CD4-positive, alpha-beta T cell treated with Interleukin-15 for 1 hour (primary cell): ENCODE data around the gene IMPA2.
"Not testable (repeated sequence)": the region's sequence is repeated elsewhere in the genome, so short reads cannot be mapped to it uniquely, and the experiment has no call there.

Experiments
- DNase-seq: peaks from one replicate; pipeline ENCODE4 v3.0.0-alpha.2; 2020

Gene IMPA2

DNA sequence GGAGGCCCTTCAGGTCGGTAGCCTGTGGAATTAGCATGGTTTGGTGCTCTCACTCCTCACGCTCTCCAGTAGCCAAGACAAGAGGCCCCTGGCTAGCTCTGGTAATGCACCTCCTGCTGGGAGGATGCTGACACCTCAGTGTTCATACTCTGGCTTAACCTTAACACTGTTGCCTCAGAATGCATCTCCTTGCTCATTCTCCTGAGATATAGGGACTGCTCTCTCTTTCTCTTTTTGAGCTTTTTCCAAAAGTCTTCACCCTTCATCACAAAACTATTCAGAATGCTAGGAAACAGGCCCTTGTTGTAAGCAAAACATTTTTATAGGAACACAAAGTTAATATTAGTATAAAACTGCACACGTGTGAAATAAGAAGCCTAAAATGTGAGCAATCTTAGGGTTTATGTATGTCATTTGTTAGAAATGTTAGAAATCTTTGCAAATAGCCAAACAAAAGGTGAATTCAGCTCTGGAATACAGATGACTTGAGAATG, 17.3 kb upstream of the IMPA2 start:
- DNase-seq = no peak

DNA sequence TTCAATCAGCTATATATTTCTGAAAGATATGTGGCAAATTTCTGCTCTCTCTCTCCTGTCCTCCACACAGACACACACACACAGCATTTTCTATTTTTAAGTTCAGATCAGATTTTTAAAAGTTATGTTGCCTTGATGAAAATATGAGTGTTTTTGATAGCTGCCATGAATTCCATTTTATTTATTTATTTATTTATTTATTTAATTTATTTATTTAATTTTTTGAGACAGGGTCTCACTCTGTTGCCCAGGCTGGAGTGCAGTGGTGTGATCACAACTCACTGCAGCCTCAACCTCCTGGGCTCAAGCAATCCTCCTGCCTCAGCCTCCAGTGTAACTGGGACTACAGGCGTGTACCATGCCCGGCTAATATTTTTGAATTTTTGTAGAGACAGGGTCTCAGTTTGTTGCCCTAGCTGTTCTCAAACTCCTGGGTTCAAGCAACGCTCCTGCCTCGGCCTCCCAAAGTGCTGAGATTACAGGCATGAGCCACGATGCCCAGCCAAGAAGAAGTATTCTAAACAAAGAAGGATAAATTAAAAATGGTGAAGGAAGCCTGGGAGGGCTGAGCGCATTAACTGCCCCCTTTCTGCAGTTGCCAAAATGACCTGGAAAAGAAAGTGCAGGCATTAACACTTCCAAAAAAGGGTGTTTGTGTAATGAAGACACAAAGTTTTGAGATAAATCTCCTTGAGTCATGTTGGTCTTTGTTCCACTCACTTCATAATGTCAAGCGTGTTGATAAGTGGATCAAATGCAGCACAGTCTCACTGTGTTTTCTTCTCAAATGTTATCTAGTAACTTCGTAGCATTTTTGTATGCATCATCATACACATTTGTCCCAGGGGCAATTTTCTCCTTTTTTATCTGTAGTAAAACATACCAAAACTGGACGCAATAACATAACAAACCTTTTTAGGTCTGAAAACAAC, 11.1 kb upstream of the IMPA2 start:
- no peak for DNase-seq

DNA sequence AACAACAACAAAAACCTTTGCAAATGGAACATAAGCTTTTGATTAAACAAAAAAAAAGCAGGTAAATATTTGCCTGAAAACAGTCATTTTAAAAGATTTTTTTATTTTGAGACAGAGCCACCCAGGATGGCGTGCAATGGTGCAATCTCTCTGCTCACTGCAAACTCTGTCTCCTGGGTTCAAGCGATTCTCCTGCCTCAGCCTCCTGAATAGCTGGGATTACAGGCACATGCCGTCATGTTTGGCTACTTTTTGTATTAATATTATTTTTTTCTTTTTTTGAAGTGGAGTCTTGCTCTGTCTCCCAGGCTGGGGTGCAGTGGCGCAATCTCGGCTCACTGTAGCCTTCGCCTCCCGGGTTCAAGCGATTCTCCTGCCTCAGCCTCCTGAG, 10.5 kb upstream of the IMPA2 start:
- not testable (repeated sequence) for DNase-seq

DNA sequence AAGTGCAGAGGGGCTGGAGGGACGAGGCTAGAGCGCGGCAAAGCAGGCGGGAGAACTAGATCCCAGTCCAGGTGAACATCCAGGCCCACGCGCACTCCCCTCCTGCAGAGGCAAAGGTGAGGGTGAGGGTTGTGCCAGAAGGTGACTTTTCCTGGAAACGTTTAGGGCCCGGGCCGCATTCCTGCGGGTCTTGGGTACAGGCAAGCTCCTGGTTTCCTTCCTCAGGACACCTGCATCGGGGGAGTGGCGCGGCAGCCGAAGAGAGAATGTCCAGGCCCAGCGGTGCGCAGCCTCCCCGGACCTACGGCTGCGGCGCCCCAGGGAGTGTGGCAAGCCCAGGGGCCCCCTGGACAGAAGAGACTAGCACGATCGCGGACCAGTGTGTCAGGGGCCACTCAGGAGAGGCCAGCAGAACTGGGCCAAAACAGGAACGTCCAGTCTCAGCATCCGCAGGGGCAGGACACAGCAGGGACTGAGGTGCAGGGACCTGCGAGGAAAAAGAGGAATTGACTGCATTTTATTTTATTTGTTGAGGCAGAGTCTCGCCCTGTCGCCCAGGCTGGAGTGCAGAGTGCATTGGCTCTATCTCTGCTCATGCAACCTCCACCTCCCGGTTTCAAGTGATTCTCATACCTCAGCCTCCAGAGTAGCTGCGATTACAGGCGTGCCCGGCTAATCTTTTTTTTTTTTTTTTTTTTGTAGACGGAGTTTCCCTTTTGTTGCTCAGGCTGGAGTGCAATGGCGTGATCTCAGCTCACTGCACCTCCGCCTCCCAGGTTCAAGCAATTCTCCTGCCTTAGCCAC, 8.7 kb upstream of the IMPA2 start:
- DNase-seq = no peak

DNA sequence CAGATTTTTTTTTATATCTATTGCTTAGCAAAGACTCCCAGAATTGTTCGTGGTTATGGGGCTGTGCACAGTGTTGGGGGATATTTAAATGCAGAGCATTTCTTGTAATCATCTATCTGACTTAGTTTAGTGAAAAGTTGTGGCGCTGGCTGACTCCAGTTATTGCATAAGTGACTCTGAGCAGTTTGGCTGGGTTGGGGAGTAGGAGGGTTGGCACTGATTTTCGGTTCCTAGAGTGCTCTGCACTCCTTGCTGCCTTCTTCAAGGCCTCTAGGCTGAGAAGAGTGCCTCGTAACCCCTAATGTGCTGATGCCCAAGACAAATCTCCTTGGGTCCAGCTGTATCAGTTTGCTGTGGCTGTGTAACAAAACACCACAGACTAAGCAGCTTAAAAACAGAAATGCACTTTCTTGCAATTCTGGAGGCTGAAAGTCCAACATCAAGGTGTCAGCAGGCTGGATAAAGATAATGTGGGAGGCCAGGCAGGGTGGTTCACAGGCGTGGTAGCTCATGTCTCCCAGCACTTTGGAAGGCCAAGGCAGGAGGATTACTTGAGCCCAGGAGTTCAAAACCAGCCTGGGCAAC, 6.5 kb upstream of the IMPA2 start:
- DNase-seq = no peak

DNA sequence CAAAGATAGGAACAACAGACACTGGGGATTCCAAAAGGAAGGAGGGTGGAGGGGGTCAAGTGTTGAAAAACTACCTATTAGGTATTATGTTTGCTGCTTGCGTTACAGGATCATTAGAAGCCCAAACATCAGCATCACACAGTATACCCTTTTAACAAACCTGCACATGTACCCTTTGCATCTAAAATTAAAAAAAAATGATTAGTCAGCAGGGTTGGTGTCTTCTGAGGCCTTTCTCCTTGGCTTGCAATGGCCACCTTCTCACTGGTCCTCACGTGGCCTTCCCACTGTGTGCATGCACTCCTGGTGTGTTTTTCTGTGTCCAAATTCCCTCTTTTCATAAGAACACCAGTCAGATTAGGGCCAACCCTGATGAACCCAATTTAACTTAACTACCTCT, 5.6 kb upstream of the IMPA2 start:
- DNase-seq = no peak

DNA sequence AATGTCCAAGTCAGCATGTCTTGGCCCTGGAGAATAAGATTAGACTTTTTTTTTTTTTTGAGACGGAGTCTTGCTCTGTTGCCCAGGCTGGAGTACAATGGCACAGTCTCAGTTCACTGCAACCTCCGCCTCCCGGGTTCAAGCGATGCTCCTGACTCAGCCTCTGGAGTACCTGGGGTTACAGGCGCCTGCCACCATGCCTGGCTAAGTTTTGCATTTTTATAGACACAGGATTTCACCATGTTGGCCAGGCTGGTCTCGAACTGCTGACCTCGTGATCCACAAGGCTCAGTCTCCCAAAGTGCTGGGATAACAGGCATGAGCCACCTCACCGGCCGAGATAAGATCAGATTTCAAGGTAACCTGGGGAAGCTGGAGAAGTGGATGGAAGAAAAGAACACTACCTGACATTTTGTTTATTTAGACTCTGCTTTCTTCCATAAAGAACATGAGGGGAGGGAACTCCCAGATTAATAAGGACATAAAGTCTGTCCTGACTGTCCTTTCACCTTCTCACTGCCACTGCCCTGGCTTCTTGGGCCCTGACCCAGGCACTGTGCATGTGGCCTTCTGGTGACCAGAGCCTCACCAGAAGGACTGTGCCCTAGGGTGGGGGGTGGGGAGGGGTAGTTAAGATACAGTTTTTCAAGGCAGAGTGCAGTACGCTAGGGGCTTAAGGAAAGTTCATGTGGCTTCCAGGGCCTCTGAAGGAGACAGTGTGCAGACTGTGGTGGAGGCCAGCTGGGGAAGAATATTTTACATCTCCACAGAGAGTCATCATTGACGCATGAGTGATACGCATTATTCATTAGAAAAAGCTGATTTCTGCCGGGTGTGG, 4.8 kb upstream of the IMPA2 start:
- no peak for DNase-seq

DNA sequence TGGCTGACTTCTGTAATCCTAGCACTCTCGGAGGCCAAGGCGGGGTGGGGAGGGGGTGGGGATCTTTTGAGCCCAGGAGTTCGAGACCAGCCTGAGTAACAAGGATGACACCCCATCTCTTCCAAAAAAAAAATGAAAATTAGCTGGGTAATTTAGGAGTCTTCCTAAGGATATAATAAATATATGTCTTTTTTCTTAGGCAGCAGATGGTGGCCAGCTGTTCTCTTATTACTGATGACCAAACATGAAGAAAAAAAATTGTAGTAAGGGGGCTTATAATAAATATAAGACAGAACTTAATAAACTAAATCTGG, 4.2 kb upstream of the IMPA2 start:
- DNase-seq = no peak

DNA sequence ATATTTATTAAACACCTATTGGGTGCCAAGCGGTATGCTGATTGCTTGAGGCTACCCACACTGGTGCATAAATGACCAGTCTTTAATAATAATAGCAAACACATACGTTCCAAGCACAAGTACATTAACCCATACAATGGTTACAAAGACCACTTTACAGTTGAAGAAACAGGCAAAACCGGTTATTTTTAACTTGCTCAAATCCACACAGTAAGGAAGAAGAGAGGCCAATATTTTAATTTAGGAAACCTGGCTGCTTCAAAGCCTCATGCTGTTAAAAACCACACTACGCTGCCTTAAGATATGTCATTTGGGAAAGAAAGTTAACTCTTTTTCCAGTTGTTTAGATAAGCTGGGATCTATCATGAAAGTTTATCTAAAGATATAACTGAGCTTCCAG, 2.4 kb upstream of the IMPA2 start:
- no peak for DNase-seq

DNA sequence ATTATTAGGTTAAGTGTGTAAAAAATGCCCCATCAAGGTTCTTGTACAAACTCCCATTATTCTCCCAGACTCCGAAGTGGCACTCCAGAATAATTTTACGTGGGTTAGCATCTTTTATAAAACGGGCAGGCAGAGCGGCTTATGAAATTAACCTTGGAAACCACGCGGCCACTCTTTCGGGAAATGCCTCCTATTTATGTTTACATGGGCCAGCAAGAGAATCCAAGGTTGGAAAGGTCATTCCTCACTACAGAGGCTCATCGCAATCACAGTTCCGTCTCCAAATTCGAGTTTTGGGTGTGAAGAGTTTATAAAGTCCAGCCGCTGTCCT, 1.2 kb upstream of the IMPA2 start:
- DNase-seq = no peak

DNA sequence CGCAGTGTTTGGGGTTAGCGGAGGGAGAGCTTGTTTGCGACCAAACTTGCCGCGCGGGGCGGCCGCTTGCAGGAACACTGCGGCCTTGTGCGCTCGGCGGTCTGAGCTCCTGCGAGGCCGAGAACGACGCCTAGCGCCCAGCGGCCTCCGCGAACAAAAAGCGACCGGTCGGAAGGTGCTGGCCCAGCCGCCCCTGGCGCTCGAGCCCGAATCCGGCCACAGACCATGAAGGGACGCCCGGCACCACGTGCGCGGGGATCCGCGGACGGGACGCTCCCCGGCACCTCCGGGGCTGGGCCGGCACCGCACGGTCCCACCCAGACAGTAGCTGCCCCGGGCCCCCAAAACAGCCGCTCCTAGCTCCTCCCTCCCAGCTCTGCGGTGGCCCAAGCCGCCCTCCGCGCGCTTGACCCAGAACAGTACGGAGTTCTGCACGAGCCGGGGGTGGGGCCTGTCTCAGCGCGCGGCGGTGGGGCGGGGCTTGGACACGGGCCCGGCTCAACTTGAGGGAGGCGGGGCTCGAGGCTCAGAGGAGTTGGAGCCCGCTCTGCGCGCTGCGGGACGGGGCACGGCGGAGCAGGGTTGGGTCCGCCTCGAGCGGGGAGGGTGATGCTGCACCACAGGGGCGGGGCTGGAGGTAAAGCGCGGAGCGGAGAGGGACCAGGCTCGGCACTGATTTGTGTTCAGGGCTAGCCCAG, 664 bp upstream of the IMPA2 start:
- peak; percentile 98 for DNase-seq

DNA sequence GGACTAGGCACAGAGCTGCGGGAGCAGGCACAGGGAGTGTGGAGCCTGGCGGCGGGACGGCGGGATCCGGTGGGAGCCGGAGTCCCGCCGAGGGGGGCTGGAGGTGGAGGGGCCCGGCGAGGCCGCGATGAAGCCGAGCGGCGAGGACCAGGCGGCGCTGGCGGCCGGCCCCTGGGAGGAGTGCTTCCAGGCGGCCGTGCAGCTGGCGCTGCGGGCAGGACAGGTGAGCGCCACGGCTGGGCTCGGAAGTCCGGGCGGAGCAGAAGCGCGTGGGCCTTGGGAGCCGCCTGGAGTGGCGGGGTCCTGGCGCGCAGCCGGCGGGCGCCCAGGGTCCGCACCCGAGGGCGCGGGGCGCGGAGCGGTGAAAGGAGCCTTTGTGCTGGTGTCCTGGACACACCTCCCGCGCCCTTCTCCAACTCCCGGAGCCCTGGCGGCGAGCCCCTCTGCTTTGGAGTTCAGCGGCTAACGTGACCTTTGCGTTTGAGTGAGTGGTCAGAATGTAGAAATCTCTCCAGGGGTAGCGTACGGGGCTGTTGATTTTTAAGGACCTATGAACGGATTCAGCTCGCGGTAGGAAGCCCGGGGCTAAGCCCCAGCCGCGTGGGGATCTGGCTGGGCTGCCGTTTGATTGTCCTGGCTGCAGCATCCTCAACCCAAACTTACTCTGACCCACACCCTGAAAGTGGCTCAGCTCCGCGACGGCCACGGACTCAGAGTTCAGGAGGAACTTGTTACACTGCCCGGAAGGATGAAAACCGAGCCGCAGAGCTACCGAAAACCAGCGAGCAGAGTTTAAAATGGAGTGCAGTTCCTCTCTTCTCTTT, 448 bp downstream of the IMPA2 start:
- peak; percentile 28 for DNase-seq

DNA sequence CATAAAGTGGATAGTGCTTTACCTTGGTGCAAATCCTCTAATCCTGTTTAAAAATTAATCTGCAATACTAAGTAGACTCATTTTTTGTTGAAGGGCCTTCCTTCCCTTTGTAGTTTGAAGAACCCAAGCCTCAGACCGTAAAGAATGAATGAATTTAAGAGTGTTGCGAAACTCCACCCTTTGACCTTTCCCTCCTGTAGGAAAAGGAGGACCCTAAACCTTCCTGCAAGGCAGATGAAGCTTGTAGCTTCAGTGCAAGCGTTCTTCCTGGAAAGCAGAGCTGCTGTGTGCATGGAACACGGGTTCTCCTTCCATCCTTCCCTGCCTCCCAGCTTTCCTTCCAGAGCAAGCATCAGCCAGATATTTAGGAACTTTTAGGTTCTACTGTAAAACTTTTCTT, 1.7 kb downstream of the IMPA2 start:
- no peak for DNase-seq

DNA sequence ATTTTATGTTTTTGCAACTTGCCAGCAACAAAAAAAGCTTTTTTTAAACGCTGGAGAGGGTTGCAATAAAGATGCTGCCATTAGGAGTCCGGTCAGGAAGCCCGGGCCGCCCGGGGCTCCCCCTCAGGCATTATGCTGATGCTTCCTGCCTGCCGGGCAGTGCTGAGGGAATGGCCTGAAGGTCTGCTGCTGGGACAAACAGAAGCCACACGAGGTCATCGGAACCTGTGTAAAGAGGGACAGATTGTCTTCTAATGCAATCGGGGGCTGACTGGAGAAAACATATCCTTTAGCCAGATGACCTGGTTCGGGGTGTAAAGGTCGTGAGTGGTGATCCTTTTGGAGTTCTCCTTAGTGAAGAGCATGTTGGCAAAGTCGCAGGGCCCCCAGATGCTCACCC, 2.3 kb downstream of the IMPA2 start:
- no peak for DNase-seq

DNA sequence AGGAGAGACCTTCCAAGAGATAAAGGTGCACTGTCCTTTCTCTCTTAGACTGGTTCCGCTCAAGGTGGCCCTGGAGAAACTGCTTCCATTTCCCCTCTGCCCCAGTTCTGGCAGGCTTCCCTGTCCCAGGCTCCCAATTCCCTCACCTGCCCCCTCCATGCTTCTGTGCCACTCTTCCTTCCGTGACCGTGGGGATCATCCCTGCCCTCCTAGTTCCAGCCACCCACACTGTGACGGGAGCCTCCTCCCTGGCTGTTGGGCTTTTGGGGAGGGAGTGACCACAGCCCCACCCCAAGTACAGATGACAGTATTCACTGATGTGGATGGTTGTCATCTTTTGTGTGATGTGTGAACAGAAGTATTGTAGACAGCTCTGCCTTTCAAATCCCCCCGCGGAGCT, 2.8 kb downstream of the IMPA2 start:
- no peak for DNase-seq

DNA sequence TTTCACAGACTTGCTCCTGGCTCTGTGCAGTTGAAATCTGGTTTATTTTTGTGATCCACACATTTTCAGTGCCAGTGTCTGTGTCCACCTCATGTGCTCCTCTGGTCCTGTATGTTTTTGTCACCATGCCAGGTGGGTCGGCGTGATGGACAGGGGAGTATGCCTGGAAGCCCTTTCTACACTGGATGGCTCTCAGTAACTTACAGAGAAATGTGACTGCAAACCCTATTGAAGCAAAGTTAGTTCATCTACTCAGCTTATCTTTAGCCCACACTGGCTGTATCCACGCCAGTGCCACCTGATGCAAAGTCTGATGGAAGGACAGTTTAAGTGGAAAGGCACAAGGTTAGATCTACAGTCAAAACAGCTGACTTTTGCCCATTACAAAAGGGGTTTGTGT, 4.3 kb downstream of the IMPA2 start:
- no peak for DNase-seq

DNA sequence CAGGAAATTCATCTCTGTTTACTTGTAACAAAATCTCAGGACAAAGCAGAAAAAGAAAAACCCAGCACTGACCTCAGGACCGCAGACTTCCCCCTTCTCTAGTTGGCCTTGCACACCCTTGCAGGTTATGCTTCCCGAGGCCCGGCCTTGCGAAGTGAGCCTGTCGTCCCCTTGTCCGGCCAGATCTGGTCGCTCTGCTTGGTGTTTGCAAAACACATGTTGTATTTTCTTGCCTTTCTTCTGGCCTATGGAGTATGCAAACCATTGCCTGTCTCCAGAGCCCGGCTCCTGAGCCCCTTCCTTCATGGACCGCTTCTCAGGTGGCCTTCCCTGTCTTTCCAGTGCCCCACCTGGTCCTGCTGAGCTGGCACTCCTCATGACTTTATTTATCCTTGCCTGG, 4.8 kb downstream of the IMPA2 start:
- DNase-seq = no peak

DNA sequence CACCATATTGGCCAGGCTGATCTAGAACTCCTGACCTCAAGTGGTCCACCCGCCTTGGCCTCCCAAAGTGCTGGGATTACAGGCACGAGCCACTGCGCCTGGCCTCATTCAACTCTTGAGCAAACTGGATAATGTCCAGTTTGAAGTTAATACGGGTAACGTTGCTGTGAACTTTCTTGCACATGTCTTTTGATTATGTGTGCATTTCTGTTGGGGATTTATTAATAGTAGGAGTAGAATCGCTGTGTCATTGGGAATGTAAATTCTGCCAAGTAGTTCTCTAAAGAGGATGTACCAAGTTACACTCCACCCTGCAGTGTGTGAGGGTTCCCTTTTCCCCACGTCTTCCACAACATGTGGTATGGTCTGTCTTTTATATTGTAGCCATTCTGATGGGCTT, 6.2 kb downstream of the IMPA2 start:
- no peak for DNase-seq

DNA sequence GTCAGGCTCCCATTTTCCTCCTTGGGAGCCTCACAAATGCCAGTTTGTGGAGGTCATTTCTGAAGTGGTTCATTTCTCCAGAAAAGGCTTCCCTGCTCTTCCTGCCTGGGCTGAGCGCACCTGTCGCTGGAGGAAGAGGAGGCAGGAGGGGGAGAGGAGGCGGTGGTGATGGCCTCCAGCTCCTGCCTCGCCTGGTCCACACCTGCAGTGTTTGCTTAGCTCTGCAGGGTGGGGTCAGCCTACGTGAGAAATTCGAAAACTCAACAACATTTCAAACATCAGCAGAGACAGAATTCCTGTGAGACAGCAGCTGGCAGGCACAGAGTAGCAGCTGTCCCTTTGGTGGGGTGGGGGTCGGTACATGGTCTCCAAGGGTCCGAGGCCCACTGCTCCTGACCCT, 7.9 kb downstream of the IMPA2 start:
- no peak for DNase-seq

DNA sequence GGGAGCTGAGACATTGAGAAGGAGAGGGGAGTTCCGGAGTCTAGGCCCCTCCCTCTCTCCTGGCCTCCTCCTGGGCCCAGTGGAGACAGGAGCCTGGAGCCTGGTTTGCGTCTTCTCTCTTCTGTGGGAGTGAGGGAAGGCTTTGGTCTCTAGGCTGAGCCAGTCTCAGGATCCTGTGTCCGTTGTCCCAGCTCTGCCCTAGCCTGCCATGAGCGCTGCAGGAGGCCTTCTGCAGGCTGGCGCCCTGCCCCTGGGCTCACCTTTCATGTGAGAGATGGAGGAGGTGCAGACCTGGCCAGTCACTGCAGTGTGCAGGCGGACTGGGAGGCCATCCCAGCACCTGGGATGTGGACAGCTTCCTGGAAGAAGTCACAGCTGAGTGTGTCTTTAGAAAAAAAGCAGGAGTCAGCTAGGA, 8.7 kb downstream of the IMPA2 start:
- DNase-seq = no peak

DNA sequence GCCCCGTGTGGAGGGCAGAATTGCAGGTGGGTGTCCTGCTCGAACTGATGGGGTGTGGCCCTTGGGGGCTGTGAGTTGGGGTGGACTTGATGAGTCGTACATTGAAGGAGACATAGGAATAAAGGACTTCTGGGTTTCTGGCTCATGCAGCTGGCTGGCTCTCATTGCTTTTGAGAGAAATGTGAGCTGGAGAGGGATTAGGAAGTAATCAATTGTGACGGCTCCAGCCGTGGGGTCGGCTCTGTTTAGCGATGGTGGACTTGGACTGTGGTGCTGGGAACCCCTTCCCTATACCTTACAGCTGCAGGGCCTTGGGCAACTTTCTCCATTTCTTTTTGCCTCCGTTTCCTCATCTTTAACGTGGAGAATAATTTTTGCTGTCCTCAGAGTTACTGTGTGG, 9.2 kb downstream of the IMPA2 start:
- DNase-seq = no peak
